Subcutaneous abdominal adipose tissue (tissue), 5 donors: ENCODE measurements around the gene IKZF3.
"Not testable (repeated sequence)": the region's sequence is repeated elsewhere in the genome, so short reads cannot be mapped to it uniquely, and the experiment has no call there.

Experiments used
- H3K27ac ChIP-seq: one replicate; pipeline ENCODE4 v1.7.0; 2013; ENCODE audit warnings: low read depth, mild to moderate bottlenecking, inconsistent platforms, low read length, moderate library complexity
- H3K27me3 ChIP-seq, 5 donors: one replicate each; pipeline ENCODE4 v1.7.0; 2013; ENCODE audit warnings: low read length in 5 of 5, inconsistent platforms in 1 of 5; ENCODE audit not compliant: control insufficient read depth in 5 of 5, insufficient read depth in 4 of 5
- H3K36me3 ChIP-seq, 5 donors: one replicate each; pipeline ENCODE4 v1.7.0; 2013; ENCODE audit warnings: low read length in 5 of 5; ENCODE audit not compliant: control insufficient read depth in 5 of 5, insufficient read depth in 5 of 5
- H3K4me1 ChIP-seq, 5 donors: one replicate each; pipeline ENCODE4 v1.7.0; 2013; ENCODE audit warnings: low read length in 5 of 5, mild to moderate bottlenecking in 3 of 5, moderate library complexity in 1 of 5; ENCODE audit not compliant: control insufficient read depth in 5 of 5, insufficient read depth in 5 of 5
- H3K4me3 ChIP-seq, 5 donors: one replicate each; pipeline ENCODE4 v1.7.0; 2013; ENCODE audit warnings: low read length in 5 of 5, low read depth in 1 of 5
- H3K9ac ChIP-seq, 5 donors: one replicate each; pipeline ENCODE4 v1.7.0; 2013; ENCODE audit warnings: low read length in 5 of 5, mild to moderate bottlenecking in 4 of 5, moderate library complexity in 3 of 5
- H3K9me3 ChIP-seq, 5 donors: one replicate each; pipeline ENCODE4 v1.7.0; 2013; ENCODE audit warnings: low read length in 5 of 5; ENCODE audit not compliant: control insufficient read depth in 5 of 5
- donor health status: healthy.
- donor health status: healthy.
- donor health status: healthy.
- donor health status: healthy.
- donor health status: healthy.

Gene IKZF3

DNA sequence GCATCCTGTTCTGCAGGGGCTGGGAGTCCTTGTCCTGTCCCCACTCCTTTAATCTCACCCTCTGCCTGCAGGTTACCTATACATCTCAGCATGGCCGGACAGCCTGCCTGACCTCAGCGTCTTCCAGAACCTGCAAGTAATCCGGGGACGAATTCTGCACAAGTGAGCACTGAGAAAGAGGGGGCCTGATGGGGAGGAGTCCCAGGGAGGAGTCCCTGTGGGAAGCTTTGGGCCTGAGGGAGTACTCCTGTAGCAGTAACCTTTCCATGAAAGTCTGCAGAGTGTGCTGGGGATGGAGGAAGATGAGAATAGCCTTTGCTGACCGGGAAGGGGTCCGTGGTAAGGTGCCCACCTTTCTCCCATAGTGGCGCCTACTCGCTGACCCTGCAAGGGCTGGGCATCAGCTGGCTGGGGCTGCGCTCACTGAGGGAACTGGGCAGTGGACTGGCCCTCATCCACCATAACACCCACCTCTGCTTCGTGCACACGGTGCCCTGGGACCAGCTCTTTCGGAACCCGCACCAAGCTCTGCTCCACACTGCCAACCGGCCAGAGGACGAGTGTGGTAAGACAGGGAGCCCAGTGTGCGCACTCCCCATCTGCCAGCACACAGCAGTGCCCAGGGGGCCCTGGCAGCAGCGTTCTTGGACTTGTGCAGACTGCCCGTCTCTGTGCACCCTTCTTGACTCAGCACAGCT is 148.6 kb downstream of the IKZF3 start:
- Histone ChIP-seq H3K36me3 (peaks cover 0 to 50% (median 31%) of the 10 kb centered on the region in 5 donors), H3K9ac (no peak overlapping the region)

DNA sequence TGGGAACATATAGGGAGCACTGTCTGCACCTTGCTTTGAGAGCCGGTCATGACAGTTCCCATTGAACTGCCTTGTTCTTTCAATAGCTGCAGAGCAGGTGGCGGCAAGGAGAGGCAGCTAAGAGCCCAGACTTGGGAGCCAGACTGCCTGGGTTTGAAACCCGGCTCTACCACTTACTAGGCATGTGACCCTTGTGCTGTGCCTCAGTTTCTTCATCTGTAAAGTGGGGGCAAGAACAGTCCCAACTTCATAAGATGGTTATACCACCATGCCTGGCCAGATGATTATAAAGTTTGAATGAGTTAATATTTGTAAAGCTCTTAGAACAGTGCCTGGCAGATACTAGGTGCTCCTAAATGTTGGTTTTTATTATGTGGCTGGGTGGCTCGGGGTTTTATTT is 149.9 kb downstream of the IKZF3 start:
- H3K9me3 ChIP-seq = no peaks in the 10 kb centered on the region
- peaks cover 0 to 55% (median 32%) of the 10 kb centered on the region in 5 donors for H3K36me3 ChIP-seq
- no peaks in the 10 kb centered on the region for H3K4me1 ChIP-seq
- H3K4me3 ChIP-seq = no peak overlapping the region
- H3K27ac ChIP-seq = no peak overlapping the region
- no peaks in the 10 kb centered on the region for H3K27me3 ChIP-seq
- H3K9ac ChIP-seq = no peak overlapping the region

More for the DNA sequence above, 148.6 kb downstream of the IKZF3 start:
- Histone ChIP-seq H3K4me1 (no peaks in the 10 kb centered on the region), H3K9me3 (no peaks in the 10 kb centered on the region), H3K27me3 (no peaks in the 10 kb centered on the region), H3K4me3 (no peak overlapping the region), H3K27ac (no peak overlapping the region)

DNA sequence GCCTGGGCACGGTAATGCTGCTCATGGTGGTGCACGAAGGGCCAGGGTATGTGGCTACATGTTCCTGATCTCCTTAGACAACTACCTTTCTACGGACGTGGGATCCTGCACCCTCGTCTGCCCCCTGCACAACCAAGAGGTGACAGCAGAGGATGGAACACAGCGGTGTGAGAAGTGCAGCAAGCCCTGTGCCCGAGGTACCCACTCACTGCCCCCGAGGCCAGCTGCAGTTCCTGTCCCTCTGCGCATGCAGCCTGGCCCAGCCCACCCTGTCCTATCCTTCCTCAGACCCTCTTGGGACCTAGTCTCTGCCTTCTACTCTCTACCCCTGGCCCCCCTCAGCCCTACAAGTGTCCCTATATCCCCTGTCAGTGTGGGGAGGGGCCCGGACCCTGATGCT is 152.3 kb downstream of the IKZF3 start:
- Histone ChIP-seq H3K9me3 (no peaks in the 10 kb centered on the region), H3K4me3 (no peak overlapping the region), H3K27ac (no peak overlapping the region), H3K9ac (no peak overlapping the region), H3K36me3 (peaks cover 0 to 68% (median 49%) of the 10 kb centered on the region in 5 donors), H3K4me1 (no peaks in the 10 kb centered on the region), H3K27me3 (no peaks in the 10 kb centered on the region)

DNA sequence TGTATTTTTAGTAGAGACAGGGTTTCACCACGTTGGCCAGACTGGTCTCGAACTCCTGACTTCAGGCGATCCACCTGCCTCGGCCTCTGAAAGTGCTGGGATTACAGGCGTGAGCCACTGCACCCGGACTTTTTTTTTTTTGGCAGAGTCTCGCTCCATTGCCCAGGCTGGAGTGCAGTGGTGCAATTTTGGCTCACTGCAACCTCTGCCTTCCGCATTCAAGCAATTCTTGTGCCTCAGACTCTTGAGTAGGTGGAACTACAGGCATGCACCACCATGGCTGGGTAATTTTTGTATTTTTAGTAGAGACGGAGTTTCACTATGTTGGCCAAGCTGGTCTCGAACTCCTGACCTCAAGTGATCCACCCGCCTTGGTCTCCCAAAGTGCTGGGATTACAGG is 153.0 kb downstream of the IKZF3 start:
- H3K27me3 ChIP-seq, H3K4me1 ChIP-seq, H3K9me3 ChIP-seq, H3K27ac ChIP-seq, H3K4me3 ChIP-seq, H3K9ac ChIP-seq: not testable (repeated sequence)
- peaks cover 0 to 62% (median 46%) of the 10 kb centered on the region in 5 donors for H3K36me3 ChIP-seq

DNA sequence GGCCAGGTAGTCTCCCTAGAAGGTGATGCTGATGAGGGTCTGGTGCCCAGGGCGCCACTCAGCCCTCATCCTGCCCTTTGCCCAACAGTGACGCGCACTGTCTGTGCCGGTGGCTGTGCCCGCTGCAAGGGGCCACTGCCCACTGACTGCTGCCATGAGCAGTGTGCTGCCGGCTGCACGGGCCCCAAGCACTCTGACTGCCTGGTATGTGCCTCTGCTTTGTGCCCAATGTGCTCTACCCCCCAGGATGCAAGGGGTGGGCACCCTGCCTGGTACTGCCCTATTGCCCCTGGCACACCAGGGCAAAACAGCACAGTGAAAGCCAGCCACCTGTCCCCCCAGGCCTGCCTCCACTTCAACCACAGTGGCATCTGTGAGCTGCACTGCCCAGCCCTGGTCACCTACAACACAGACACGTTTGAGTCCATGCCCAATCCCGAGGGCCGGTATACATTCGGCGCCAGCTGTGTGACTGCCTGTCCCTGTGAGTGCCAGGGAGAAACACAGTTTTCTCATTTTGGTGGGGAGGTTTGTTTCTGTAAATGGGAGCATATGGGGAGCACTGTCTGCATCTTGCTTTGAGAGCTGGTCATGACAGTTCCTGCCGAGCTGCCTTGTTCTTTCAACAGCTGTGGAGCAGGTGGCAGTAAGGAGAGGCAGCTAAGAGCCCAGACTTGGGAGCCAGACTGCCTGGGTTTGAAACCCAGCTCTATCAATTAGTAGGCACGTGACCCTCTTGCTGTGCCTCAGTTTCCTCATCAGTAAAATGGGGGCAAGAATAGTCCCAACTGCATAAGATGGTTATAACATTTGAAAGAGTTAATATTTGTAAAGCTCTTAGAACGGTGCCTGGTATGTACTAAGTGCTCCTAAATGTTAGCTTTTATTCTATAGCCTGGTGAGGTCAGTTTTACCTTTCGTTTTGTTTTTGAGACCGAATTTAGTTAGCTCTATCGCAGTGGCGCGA is 153.8 kb downstream of the IKZF3 start:
- no peaks in the 10 kb centered on the region for H3K4me1 ChIP-seq
- H3K27ac ChIP-seq = no peak overlapping the region
- no peak overlapping the region for H3K4me3 ChIP-seq
- H3K9ac ChIP-seq = no peak overlapping the region
- no peaks in the 10 kb centered on the region for H3K9me3 ChIP-seq
- no peaks in the 10 kb centered on the region for H3K27me3 ChIP-seq
- peaks cover 0 to 54% (median 38%) of the 10 kb centered on the region in 5 donors for H3K36me3 ChIP-seq

DNA sequence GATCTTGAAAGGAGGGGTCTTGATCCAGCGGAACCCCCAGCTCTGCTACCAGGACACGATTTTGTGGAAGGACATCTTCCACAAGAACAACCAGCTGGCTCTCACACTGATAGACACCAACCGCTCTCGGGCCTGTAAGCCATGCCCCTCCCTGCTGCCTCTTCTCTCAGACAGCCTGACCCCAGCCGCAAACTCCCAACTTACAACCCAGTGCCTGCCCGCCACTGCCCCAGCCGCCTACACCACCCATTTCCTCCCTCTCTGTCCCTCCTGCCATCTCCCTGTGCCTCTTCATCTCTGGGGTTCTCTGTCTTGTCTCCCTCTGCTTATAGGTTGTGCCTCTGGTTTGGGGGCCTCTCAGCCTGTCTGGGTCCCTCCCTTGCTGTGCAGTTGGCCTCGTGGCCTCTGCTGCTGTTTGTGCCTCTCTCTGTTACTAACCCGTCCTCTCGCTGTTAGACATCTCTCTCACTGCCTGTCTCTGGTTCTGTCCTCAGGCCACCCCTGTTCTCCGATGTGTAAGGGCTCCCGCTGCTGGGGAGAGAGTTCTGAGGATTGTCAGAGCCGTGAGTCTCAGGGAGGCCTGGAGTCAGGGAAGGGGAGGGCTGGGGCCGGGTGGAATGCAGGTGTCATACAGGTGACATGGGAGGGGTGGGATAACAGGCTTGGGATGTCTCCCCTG is 154.7 kb downstream of the IKZF3 start:
- H3K27me3 ChIP-seq = no peaks in the 10 kb centered on the region
- no peak overlapping the region for H3K27ac ChIP-seq
- H3K9ac ChIP-seq = no peak overlapping the region
- H3K36me3 ChIP-seq = peaks cover 0 to 50% (median 35%) of the 10 kb centered on the region in 5 donors
- no peaks in the 10 kb centered on the region for H3K9me3 ChIP-seq
- no peak overlapping the region for H3K4me3 ChIP-seq
- no peaks in the 10 kb centered on the region for H3K4me1 ChIP-seq
